ENCODE results near the gene AQP10. TPM values are rescaled to one million over a fixed set of nuclear protein-coding genes. Genes with fewer than 3 reads are reported as not detected.
A peak's percentile ranks its signal among the peaks of the same experiment; 100 is the strongest.

AQP10 gene
- total RNA-seq, 4 donors from 2014 or later = 0.21 TPM; not detected in 3

GRCh38 chr1:154342836-154343472 is 22.1 kb downstream of the AQP10 start:
- no peaks in the 10 kb centered on the region for H3K9me3 ChIP-seq
- H3K4me3 ChIP-seq = no peak overlapping the region
- TF ChIP-seq EP300 (IDR thresholded peaks at IDR 0.05) (no peak), POLR2A (IDR thresholded peaks at IDR 0.05) (no peak), CTCF (IDR thresholded peaks at IDR 0.05) (no peak)
- peaks cover 10 to 98% (median 37%) of the 10 kb centered on the region in 3 donors for H3K36me3 ChIP-seq
- no peaks in the 10 kb centered on the region for H3K4me1 ChIP-seq
- WGBS, 2 donors = 81 to 84% methylated on average over 21 of the region's 21 CpGs
- DNase-seq (ENCODE audit: low spot score in 2 of 2) = no peak
- no peaks in the 10 kb centered on the region for H3K27me3 ChIP-seq
- H3K27ac ChIP-seq = peak overlapping the region in 1 of 4 donors; percentile 34

GRCh38 chr1:154344977-154345837 is 24.3 kb downstream of the AQP10 start:
- Histone ChIP-seq H3K4me1 (no peaks in the 10 kb centered on the region), H3K4me3 (no peak overlapping the region), H3K9me3 (no peaks in the 10 kb centered on the region), H3K36me3 (peaks cover 8 to 95% (median 41%) of the 10 kb centered on the region in 3 donors), H3K27me3 (no peaks in the 10 kb centered on the region), H3K27ac (no peak overlapping the region)
- TF ChIP-seq CTCF (IDR thresholded peaks at IDR 0.05) = peak; percentile 26 to 53 (median 31)
- TF ChIP-seq POLR2A (IDR thresholded peaks at IDR 0.05) = no peak
- no peak for DNase-seq (ENCODE audit: low spot score in 2 of 2)
- WGBS, 2 donors = 73 to 76% methylated on average over 11 to 12 of the region's 12 CpGs

- TF ChIP-seq EP300 (IDR thresholded peaks at IDR 0.05) (no peak), POLR2A (IDR thresholded peaks at IDR 0.05) (no peak), CTCF (IDR thresholded peaks at IDR 0.05) (no peak)
- peaks cover 4 to 83% (median 36%) of the 10 kb centered on the region in 3 donors for H3K36me3 ChIP-seq
- H3K27me3 ChIP-seq = no peaks in the 10 kb centered on the region
- no peak overlapping the region for H3K27ac ChIP-seq
- WGBS, 2 donors = 88 to 91% methylated on average over 15 of the region's 15 CpGs
- no peak for DNase-seq (ENCODE audit: low spot score in 2 of 2)
- no peaks in the 10 kb centered on the region for H3K4me1 ChIP-seq
- no peak overlapping the region for H3K4me3 ChIP-seq
- H3K9me3 ChIP-seq = no peaks in the 10 kb centered on the region
Observed at GRCh38 chr1:154346276-154346917, 25.5 kb downstream of the AQP10 start.

GRCh38 chr1:154347961-154348360 is 27.1 kb downstream of the AQP10 start:
- Histone ChIP-seq H3K27ac (no peak overlapping the region), H3K4me3 (no peak overlapping the region), H3K27me3 (no peaks in the 10 kb centered on the region), H3K4me1 (peaks cover 0 to 12% (median 8%) of the 10 kb centered on the region in 4 donors), H3K9me3 (no peaks in the 10 kb centered on the region), H3K36me3 (peaks cover 4 to 67% (median 33%) of the 10 kb centered on the region in 3 donors)
- DNase-seq (ENCODE audit: low spot score in 2 of 2) = no peak
- WGBS, 2 donors = 82 to 85% methylated on average over 3 of the region's 3 CpGs
- TF ChIP-seq CTCF (IDR thresholded peaks at IDR 0.05) = no peak
- TF ChIP-seq POLR2A (IDR thresholded peaks at IDR 0.05) = no peak
- TF ChIP-seq EP300 (IDR thresholded peaks at IDR 0.05) = no peak
